Activated naive CD4-positive, alpha-beta T cell treated with anti-CD3 and anti-CD28 coated beads, Interleukin-2, amount 50 U/mL, for 16 hours (primary cell): ENCODE measurements around the gene RAB11A.
"Not testable (repeated sequence)": the region's sequence is repeated elsewhere in the genome, so short reads cannot be mapped to it uniquely, and the experiment has no call there.

Experiments used
- DNase-seq: peaks from one replicate; pipeline ENCODE4 v3.0.0-alpha.2; 2020

The RAB11A gene

DNA sequence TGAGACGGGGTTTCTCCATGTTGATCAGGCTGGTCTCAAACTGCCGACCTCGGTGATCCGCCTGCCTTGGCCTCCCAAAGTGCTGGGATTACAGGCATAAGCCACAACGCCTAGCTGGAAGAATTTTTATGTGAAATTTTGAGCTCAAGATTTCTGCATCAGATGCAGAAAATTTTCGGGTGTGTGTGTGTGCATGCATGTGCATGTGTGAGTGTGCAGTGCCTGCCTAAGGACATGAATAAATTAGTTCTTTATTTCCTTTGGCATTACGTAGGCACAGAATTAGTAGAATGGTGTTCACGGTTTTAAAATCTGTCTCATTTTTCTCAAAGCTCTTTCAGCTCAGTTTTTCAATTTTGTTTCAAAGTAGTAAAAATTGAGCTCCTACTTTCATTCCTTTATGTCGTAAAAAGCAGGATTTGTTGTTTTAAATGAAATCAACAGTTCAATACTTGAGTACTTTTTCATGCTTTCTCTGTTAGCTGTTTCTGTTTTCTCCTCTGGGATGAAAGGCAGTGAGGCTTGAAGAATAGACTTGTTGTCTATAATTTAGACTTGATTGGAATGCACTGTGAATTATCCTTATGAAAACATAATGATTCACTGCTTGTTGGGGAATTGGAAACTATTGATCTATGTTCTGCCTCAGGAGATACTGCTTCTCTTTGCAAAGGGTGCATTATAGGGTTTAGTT lies 23.3 kb upstream of the RAB11A start:
- DNase-seq = no peak

DNA sequence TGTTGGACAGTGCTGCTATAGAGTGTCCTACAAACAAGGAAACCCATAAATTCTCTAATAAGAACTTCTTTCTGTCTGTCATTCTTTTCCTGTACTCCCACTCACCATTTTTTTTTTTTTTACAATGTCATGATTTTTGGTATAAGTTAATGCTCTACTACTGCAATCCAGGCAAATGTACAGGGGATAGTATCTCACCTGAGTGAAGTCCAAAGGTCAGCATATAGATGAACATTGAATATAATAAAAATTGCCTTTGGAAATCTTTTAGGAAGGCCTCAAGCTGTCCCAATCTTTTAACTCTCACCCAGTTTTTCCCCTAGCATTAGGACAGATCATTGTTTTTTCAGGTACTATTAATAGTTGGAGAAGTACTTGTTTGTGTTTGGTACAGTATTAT lies 21.3 kb upstream of the RAB11A start:
- DNase-seq = no peak

GRCh38 chr15:65851981-65852380 lies 17.3 kb upstream of the RAB11A start:
- no peak for DNase-seq

DNA sequence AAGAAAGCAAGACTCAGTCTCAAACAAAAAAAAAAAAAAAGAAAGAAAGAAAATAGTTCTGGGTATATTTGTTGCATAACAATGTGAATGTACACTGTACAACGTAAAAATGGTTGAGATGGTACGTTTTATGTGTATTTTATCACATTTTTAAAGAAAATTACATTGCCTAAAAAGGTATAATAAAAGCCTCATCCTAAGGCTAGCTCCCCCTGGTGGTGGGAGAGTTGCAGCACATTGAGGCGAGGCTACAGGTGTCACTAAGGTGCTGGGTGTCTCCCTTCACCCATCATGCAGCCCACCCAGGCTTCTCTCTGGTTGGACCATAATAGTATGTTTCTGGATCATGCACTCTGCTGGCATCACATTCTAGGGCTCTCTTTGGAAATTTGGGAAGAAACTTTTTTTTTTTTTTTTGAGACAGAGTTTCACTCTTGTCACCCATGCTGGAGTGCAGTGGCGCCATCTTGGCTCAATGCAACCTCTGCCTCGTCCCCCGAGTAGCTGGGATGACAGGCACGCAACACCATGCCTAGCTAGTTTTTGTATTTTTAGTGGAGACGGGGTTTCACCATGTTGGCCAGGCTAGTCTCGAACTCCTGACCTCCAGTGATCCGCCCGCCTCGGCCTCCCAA lies 12.4 kb upstream of the RAB11A start:
- DNase-seq = peak; percentile 82

GRCh38 chr15:65857718-65858402 lies 11.4 kb upstream of the RAB11A start:
- no peak for DNase-seq

DNA sequence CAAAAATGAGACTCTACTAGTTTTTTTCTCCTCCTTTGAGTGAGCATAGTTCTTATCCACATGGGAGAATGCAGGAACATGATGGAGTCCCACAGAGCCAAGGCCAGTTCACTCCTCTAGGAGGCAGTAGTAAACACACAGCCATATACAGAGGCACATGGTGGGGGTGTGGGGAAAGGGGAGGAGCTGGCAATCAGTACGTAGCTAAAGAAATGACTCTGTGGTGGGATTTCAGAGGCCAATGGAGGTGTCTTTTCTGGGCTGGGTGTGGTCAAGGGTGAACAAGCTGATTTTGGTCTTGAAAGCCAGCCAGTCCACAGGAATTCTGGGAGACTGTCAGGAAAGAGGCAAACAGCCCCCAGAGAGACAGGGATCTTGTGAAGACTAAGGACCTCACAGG lies 6.6 kb upstream of the RAB11A start:
- DNase-seq = peak; percentile 72

DNA sequence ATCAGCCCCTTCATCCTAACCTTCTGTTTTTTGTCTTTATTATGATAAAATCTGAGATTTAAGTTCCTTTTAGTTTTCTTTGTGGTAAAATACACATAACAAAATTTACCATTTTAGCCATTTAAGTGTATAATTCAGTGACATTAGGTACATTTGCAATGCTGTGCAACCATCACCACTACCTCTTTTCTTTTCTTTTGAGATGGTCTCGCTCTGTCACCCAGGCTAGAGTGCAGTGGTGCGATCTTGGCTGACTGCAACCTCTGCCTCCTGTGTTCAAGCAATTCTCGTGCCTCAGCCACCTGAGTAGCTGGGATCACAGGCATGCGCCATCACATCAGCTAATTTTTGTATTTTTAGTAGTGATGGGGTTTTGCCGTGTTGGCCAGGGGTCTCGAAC lies 6.2 kb upstream of the RAB11A start:
- no peak for DNase-seq

GRCh38 chr15:65867244-65867643 lies 2.0 kb upstream of the RAB11A start:
- no peak for DNase-seq

- DNase-seq = not testable (repeated sequence)
Measured at GRCh38 chr15:65867933-65868332, 1.4 kb upstream of the RAB11A start.

DNA sequence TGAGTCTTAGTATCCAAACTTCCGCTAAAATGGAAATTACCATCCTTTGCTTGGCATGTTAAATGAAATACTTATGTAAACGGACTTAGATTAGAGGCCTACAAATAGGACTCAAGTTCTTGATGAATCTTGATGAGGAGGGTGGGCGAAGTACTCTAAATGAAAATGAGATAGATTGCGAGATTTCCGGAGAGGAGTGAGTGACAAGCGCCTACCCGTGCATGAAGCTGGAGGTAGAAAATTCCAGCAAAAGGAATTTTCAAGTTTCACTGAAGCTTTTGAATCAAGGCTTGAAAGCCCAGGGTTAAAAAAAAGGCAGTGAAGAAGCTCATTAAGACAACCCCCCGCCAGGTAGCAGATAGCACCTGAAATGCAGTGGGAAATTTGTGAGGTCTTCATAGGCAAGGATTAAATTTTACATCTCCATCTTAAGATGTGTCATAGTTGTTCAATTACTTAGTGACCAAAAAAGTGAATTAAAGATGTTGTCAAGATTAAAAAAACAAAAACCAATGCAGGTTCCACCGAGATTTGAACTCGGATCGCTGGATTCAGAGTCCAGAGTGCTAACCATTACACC lies 655 bp upstream of the RAB11A start:
- DNase-seq = no peak

DNA sequence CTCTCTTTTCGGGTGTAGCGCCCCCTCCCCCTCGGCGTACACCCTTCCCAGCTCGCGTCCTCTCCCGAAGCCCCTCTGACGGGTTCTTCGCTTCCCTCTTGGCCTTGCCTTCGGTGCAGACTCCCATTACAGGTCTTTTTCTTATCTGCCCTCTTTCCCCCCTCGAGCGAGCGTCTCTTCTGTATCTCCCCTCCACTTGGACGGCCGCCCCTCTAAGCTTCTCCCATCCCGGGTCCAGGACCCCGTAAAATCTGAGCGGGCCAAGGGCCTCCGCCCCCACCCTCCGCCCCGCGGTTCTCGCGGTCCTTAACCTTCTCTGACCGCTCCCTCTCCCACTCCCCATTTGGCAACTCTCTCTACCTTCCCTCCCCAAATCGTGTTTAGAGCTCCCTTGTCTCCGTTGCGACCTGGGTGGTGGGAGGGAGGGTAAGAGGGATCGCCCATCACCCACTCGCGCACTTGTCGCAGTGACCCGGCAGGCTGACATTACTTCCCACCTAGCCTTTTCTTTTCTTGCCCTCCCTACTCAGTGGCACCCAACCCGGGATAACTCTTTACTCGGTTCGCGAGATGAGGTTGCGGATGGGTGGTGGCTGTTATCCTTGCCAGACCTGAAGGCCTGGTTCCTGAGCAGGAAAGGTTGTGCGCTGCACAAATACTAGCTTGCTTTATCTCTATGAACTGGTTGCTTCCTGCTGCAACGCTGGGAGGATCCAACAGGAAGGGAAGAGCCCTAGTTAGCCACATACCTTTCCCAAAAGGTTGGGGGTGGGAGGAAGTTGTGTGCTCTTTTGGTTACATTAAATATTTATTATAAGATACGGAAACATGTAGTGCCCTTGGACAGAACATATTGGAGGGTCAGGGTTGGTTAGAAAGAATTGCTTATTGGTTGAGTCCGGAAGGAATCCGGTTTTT lies 922 bp downstream of the RAB11A start:
- DNase-seq = no peak

DNA sequence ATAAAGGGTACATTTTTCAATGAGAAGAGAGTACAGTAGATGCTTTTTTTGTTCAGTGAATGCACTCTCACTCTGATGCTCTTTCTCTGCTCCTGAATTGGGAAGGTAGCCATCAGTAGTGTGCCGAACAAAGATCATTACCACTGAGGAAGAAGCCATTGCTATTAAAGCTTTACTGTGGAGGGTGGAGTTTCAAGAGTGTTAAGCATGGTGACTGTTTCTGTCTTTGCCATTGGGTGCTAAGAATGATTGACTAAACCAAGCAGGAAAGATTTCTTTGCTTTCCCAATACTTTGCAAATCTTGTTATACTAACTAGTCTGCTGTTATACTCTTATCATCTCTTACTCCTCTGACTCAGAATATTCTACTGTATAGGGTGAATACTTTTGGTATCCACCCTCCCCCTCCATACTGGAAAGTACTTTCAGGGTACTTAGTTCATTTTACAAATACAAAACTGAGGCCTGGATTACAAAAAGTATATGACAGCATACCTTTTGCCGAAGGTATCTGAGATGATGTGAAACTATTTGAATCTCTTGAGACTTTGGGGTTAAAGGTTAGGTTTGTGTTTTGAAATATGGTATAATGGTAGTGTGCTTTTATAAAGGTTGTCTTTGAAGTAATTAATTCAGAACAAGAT lies 1.7 kb downstream of the RAB11A start:
- DNase-seq = no peak

GRCh38 chr15:65871886-65872285 lies 2.6 kb downstream of the RAB11A start:
- DNase-seq = not testable (repeated sequence)

GRCh38 chr15:65872596-65872995 lies 3.3 kb downstream of the RAB11A start:
- DNase-seq = not testable (repeated sequence)

DNA sequence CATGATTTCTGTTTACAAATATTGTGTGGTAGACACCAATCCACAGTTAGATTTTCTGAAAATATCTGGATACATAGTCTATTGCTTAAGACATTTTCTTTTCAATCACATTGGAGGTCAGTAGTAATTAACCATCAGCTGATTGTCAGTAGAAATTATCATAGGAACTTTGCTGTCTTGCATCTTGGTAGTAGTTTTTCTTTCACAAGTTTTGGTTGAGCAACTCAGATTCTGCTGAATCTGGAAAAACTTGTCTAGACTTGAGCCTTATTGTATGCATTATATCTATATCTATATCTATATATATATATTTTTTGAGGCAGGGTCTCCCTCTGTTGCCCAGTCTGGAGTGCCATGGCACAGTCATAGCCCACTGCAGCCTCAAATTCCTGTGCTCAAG lies 4.0 kb downstream of the RAB11A start:
- DNase-seq = no peak

DNA sequence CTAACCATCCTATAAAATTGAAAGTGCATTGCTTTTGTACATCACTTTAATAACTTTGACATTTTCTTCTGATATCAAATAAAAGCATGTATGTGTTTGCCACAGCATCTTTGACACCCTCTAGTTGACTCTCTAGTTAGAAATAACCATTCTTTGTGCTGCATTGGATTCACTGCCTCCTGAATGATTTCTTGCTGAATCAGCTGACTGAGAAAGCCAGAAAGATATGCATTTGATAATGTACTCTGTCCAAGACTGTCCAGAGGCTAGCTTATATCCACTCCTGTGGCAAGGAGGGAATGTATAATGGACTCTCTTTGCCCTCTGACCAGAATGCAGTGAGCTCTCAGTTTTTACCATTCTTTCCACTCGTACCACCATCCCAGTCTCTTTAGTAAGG lies 6.2 kb downstream of the RAB11A start:
- DNase-seq = no peak

DNA sequence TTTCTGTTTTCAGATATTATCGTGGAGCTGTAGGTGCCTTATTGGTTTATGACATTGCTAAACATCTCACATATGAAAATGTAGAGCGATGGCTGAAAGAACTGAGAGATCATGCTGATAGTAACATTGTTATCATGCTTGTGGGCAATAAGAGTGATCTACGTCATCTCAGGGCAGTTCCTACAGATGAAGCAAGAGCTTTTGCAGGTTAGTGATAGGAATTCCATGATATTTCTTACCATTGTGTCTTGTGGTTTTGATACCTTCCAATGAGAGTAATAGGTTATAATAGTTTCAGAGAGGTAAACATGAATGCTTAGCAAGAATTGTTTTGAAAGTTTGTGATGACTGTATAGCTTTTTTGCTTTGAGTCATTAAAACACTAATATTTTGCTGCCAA lies 8.5 kb downstream of the RAB11A start:
- DNase-seq = no peak

DNA sequence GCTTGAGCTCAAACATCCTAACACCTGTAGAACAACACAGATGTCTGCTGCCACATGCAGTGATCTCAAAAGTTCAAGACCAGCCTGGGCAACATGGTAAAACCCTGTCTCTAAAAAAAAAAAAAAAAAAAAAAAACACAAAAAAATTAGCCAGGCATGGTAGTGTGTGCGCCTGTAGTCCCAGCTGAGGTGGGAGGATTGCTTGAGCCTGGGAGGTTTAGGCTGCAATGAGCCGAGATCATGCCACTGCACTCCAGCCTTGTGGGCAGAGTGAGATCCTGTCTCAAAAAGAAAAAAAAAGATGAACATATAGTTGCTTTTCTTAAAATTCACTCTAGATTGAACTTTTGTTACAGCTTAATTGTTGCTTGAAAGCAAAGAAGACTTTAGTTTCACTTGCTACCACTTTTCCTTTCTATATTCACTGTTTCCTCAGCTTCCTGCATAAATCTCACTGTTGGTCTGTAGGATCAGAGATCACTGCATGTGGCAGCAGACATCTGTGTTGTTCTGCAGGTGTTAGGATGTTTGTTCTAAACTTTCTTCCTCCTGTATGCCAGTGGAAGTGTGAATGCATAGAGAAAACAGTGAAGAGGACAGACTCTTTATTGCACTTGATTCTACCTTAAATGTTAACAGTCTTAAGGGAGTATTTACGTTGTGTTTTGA lies 12.6 kb downstream of the RAB11A start:
- no peak for DNase-seq

DNA sequence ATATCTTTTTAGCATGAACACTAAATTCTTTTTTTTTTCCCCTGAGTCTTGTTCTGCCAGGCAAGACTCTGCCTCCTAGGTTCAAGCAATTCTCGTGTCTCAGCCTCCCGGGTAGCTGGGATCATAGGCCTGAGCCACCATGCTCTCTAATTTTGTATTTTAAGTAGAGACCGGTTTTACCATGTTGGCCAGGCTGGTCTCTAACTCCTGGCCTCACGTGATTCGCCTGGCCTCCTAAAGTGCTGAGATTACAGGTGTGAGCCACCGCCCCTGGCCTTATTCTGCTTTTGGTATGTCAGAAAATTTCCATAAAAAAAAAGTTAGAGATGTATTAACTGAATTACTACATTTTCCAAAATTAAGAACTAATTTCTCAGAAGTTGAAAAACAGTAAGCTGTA lies 14.3 kb downstream of the RAB11A start:
- DNase-seq = no peak

DNA sequence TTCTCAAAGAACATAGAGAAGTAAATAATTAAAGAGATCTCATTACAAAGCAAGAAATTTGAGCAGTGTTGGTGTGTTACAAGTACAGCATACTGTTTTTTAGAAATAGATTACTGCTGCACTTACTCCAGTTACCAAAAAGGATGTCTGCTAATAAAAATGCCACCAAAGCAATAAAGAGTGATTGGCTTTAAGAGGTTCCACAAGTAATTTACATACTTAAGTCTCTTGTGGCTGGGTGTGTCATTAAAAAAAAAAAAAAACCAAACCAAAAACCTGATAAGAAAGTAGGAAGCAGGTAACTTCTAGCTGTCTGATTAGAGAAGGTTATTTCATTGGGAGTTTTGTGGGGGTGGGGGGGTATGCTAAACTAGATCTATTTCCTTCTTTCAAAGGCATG lies 15.2 kb downstream of the RAB11A start:
- DNase-seq = no peak

- DNase-seq = no peak
Measured at GRCh38 chr15:65885668-65886218, 16.5 kb downstream of the RAB11A start.
